H1 (cell line): ENCODE measurements around the gene PFDN5. TPM values are rescaled to one million over a fixed set of nuclear protein-coding genes. Genes with fewer than 3 reads are reported as not detected.

ENCODE experiments used
- CTCF ChIA-PET: fragments of 300-600 bp; sonication (Branson Sonifier 250); formaldehyde crosslinking; loops from one replicate; lab custom pipeline; 2021; ENCODE audit not compliant: partially characterized antibody; lab: Charles Lee
- POLR2A ChIA-PET: fragments of 300-600 bp; sonication (Branson Sonifier 250); formaldehyde crosslinking; loops from one replicate; lab custom pipeline; 2021; ENCODE audit warnings: inconsistent platforms; ENCODE audit not compliant: partially characterized antibody; lab: Charles Lee
- DNase-seq, 2 experiments: peaks; one replicate each; pipeline versions ENCODE4 v3.0.0 to v3.0.0-alpha.2; 2010 to 2022; ENCODE audit warnings: low spot score in 2 of 2, low read depth in 1 of 2, mixed read lengths in 1 of 2
- FAIRE-seq: peaks from 2 replicates; lab custom pipeline; 2011; peaks lifted over from hg19 to GRCh38; lab: Jason Lieb, UNC
- H2AFZ ChIP-seq: 2 replicates; pipeline ENCODE4 v1.8.1; 2012; ENCODE audit warnings: low read length, inconsistent platforms
- H2AK5ac ChIP-seq: 2 replicates; pipeline ENCODE4 v1.6.1; 2013; ENCODE audit warnings: low read depth, low read length
- H2BK120ac ChIP-seq: replicated peaks from 2 replicates; pipeline ENCODE3; 2013; ENCODE audit warnings: low read depth, low read length, inconsistent platforms
- H2BK12ac ChIP-seq: 2 replicates; pipeline ENCODE4 v1.6.1; 2013; ENCODE audit warnings: low read depth, low read length
- H2BK15ac ChIP-seq: 2 replicates; pipeline ENCODE4 v1.6.1; 2013; ENCODE audit warnings: low read length
- H2BK20ac ChIP-seq: 2 replicates; pipeline ENCODE4 v1.6.1; 2013; ENCODE audit warnings: low read length
- H2BK5ac ChIP-seq: 2 replicates; pipeline ENCODE4 v1.6.1; 2013; ENCODE audit warnings: low read depth, low read length
- H3K14ac ChIP-seq: 2 replicates; pipeline ENCODE4 v1.6.1; 2013; ENCODE audit warnings: inconsistent platforms; ENCODE audit not compliant: insufficient read length
- H3K18ac ChIP-seq: 2 replicates; pipeline ENCODE4 v1.6.1; 2013; ENCODE audit warnings: low read length; ENCODE audit errors: extremely low read depth
- H3K23ac ChIP-seq: 2 replicates; pipeline ENCODE4 v1.6.1; 2013; ENCODE audit warnings: inconsistent platforms; ENCODE audit not compliant: insufficient read length
- H3K23me2 ChIP-seq: 2 replicates; pipeline ENCODE4 v1.6.1; 2013; ENCODE audit warnings: low read depth, low read length
- H3K27ac ChIP-seq: 2 replicates; pipeline ENCODE4 v1.6.1; 2011; ENCODE audit warnings: low read depth, low read length, inconsistent platforms
- H3K27me3 ChIP-seq, 4 experiments: replicated peaks in 1 of 4; 1 replicate in 1 of 4; 2 replicates in 3 of 4; pipeline versions ENCODE4 v1.6.1 to v1.8.1; 2011 to 2013; ENCODE audit warnings: low read length in 3 of 4, mild to moderate bottlenecking in 3 of 4, inconsistent platforms in 2 of 4, mixed read lengths in 2 of 4, moderate library complexity in 1 of 4; ENCODE audit not compliant: control insufficient read depth in 3 of 4, insufficient read depth in 3 of 4; ENCODE audit errors: extremely low read depth in 1 of 4
- H3K36me3 ChIP-seq, 4 experiments: 2 replicates each; pipeline versions ENCODE4 v1.6.1 to v1.8.1; 2011 to 2013; ENCODE audit warnings: mild to moderate bottlenecking in 4 of 4, low read length in 3 of 4, moderate library complexity in 2 of 4, control low read depth in 1 of 4, inconsistent platforms in 1 of 4; ENCODE audit not compliant: insufficient read depth in 4 of 4, control insufficient read depth in 2 of 4
- H3K4ac ChIP-seq: replicated peaks from 2 replicates; pipeline ENCODE3; 2013; ENCODE audit warnings: low read length, low read depth, mixed read lengths, inconsistent platforms; ENCODE audit not compliant: insufficient read length
- H3K4me1 ChIP-seq, 4 experiments: replicated peaks in 1 of 4; 1 replicate in 1 of 4; 2 replicates in 3 of 4; pipeline versions ENCODE4 v1.6.1 to v1.8.1; 2011 to 2013; ENCODE audit warnings: low read length in 3 of 4, inconsistent platforms in 2 of 4, mixed read lengths in 1 of 4; ENCODE audit not compliant: insufficient read depth in 4 of 4, control insufficient read depth in 3 of 4
- H3K4me2 ChIP-seq, 2 experiments: 2 replicates each; pipeline versions ENCODE4 v1.6.1 to v1.8.1; 2011 to 2013; ENCODE audit warnings: low read depth in 2 of 2, low read length in 2 of 2, control low read depth in 1 of 2, inconsistent platforms in 1 of 2, mild to moderate bottlenecking in 1 of 2; ENCODE audit not compliant: insufficient read depth in 1 of 2
- H3K4me3 ChIP-seq, 4 experiments: fragments of 200-600, 300-600 bp in 1 of 4; sonication (generic), shearing (Covaris generic), sonication (Bioruptor Twin) in 1 of 4; 2 replicates each; pipeline versions ENCODE4 v1.5.1 to v1.8.1; 2011 to 2016; ENCODE audit warnings: low read length in 4 of 4, low read depth in 3 of 4, control low read depth in 2 of 4, inconsistent platforms in 2 of 4, mild to moderate bottlenecking in 2 of 4, mixed read lengths in 1 of 4, moderate library complexity in 1 of 4; ENCODE audit not compliant: insufficient read depth in 2 of 4; ENCODE audit errors: extremely low read depth in 1 of 4
- H3K56ac ChIP-seq: replicated peaks from 2 replicates; pipeline ENCODE3; 2013; ENCODE audit warnings: low read depth, mild to moderate bottlenecking, mixed read lengths, low read length, inconsistent platforms; ENCODE audit not compliant: insufficient read length
- H3K79me1 ChIP-seq: 2 replicates; pipeline ENCODE4 v1.6.1; 2013; ENCODE audit warnings: low read depth, low read length, control low read depth
- H3K79me2 ChIP-seq, 2 experiments: 2 replicates each; pipeline versions ENCODE4 v1.6.1 to v1.8.1; 2012 to 2013; ENCODE audit warnings: low read length in 2 of 2, mild to moderate bottlenecking in 2 of 2, inconsistent platforms in 1 of 2; ENCODE audit not compliant: insufficient read depth in 2 of 2, control insufficient read depth in 1 of 2
- H3K9ac ChIP-seq, 4 experiments: replicated peaks in 1 of 4; 1 replicate in 1 of 4; 2 replicates in 3 of 4; pipeline versions ENCODE4 v1.6.1 to v1.8.1; 2011 to 2013; ENCODE audit warnings: low read depth in 3 of 4, low read length in 3 of 4, control low read depth in 2 of 4, mild to moderate bottlenecking in 2 of 4, moderate library complexity in 2 of 4, inconsistent platforms in 1 of 4; ENCODE audit errors: extremely low read depth in 1 of 4
- H3K9me3 ChIP-seq, 2 experiments: 2 replicates each; pipeline versions ENCODE4 v1.6.1 to v1.8.1; 2012 to 2013; ENCODE audit warnings: mild to moderate bottlenecking in 2 of 2, moderate library complexity in 2 of 2, control low read depth in 1 of 2, inconsistent platforms in 1 of 2, low read depth in 1 of 2, low read length in 1 of 2, mixed read lengths in 1 of 2; ENCODE audit not compliant: insufficient read depth in 2 of 2
- H4K20me1 ChIP-seq, 2 experiments: replicated peaks in 1 of 2; 2 replicates each; pipeline versions ENCODE3 to v1.8.1; 2011 to 2013; ENCODE audit warnings: inconsistent platforms in 2 of 2, low read length in 2 of 2, mild to moderate bottlenecking in 1 of 2; ENCODE audit not compliant: insufficient read depth in 2 of 2, control insufficient read depth in 1 of 2
- H4K5ac ChIP-seq: 2 replicates; pipeline ENCODE4 v1.6.1; 2013; ENCODE audit warnings: low read length, low read depth, mixed read lengths, inconsistent platforms; ENCODE audit not compliant: insufficient read length
- H4K8ac ChIP-seq: 2 replicates; pipeline ENCODE4 v1.8.0; 2013; ENCODE audit warnings: mild to moderate bottlenecking, moderate library complexity, low read length, inconsistent platforms; ENCODE audit not compliant: insufficient read depth; ENCODE audit errors: extremely low read depth
- H4K91ac ChIP-seq: replicated peaks from 2 replicates; pipeline ENCODE3; 2013; ENCODE audit warnings: low read length, mixed read lengths, inconsistent platforms; ENCODE audit not compliant: insufficient read length
- CTBP2 ChIP-seq: IDR thresholded peaks from 2 replicates; pipeline ENCODE4 v1.7.0; 2011; ENCODE audit warnings: borderline replicate concordance, mild to moderate bottlenecking, moderate library complexity, mixed read lengths, low read length; ENCODE audit not compliant: insufficient read depth, insufficient read length
- E2F6 ChIP-seq: IDR thresholded peaks from 2 replicates; pipeline ENCODE4 v1.6.1; 2012; ENCODE audit warnings: inconsistent platforms
- HDAC2 ChIP-seq, 2 experiments: fragments of 300-600 bp in 1 of 2; sonication (generic) in 1 of 2; IDR thresholded peaks; 2 replicates each; pipeline ENCODE4 v1.6.1; 2011 to 2012; ENCODE audit warnings: low read depth in 2 of 2, low read length in 2 of 2, mild to moderate bottlenecking in 2 of 2, moderate library complexity in 2 of 2, borderline replicate concordance in 1 of 2, inconsistent platforms in 1 of 2
- HDAC6 ChIP-seq: IDR thresholded peaks from one replicate; pipeline ENCODE4 v1.7.1; 2012; ENCODE audit warnings: low read depth, mild to moderate bottlenecking, inconsistent platforms, low read length, moderate library complexity
- KDM1A ChIP-seq: fragments of 200-600, 300-600 bp; sonication (generic); IDR thresholded peaks from 2 replicates; pipeline ENCODE4 v1.7.1; 2016; ENCODE audit warnings: mild to moderate bottlenecking, low read length, borderline replicate concordance
- KDM4A ChIP-seq: IDR thresholded peaks from one replicate; pipeline ENCODE4 v1.7.1; 2012; ENCODE audit warnings: low read depth, mild to moderate bottlenecking, moderate library complexity, low read length, inconsistent platforms; ENCODE audit not compliant: severe bottlenecking
- RBBP5 ChIP-seq: IDR thresholded peaks from 2 replicates; pipeline ENCODE4 v1.7.1; 2012; ENCODE audit warnings: low read depth, mild to moderate bottlenecking, inconsistent platforms, low read length, moderate library complexity, borderline replicate concordance
- SIX5 ChIP-seq: IDR thresholded peaks from 2 replicates; pipeline ENCODE4 v1.6.1; 2011; ENCODE audit warnings: mild to moderate bottlenecking, low read depth, low read length
- whole genome bisulfite sequencing, 2 experiments: shearing (Covaris generic) in 1 of 2; methylation state at CpG; one replicate each; pipeline versions ENCODE4 v1.1.6 to v1.1.7; 2013 to 2015; ENCODE audit warnings: low lambda C conversion rate in 2 of 2, mixed read lengths in 2 of 2, inconsistent platforms in 1 of 2, low coverage in 1 of 2, missing lambda C conversion rate in 1 of 2; ENCODE audit not compliant: insufficient replicate concordance in 2 of 2, insufficient coverage in 1 of 2, insufficient read length in 1 of 2; ENCODE audit errors: extremely low coverage in 1 of 2, missing lambda C conversion rate in 1 of 2; 5-methylcytosine and 5-hydroxymethylcytosine counted together
- polyA plus RNA-seq, 7 experiments: library from polyadenylated mRNA; depleted of rRNA in 3 of 7; stranded (reverse) in 5 of 7; unstranded in 2 of 7; fragments of >200 nt in 5 of 7; fragments of 200-250 nt in 2 of 7; gene quantifications; 1 replicate in 5 of 7; 2 replicates in 1 of 7; 4 replicates in 1 of 7; pipeline versions ENCODE4 v1.2.1 to v1.2.3, GENCODE V29; 2011 to 2013; ENCODE audit warnings: missing spikeins in 2 of 7, mixed read lengths in 2 of 7
- total RNA-seq: library from RNA; stranded (reverse); fragmentation: NEBNext Ultra II Directional; extraction: Animal tissue kit (Norgen Biotek cat#: 25700); gene quantifications from 2 replicates; pipeline ENCODE4 v1.2.1, GENCODE V29; 2021

The PFDN5 gene
- total and polyA plus RNA-seq, 2 of the 8 experiments (the other 6 are each of a cell fraction or from before 2014, with no cell fraction given), result 290 to 630 TPM

GRCh38 chr12:53344824-53345485, 49.6 kb downstream of the PFDN5 start:
- Histone ChIP-seq H2BK12ac (0 out of 2 replicates have a peak overlapping the region, but pooled peaks have one; percentile 75), H2BK20ac (peak overlapping the region; percentile 80; the same call in 1 of the 2 replicates), H3K27ac (no peak overlapping the region), H3K79me1 (no peaks in the 10 kb centered on the region), H2AK5ac (no peak overlapping the region), H3K4me2 (peak overlapping the region; percentile 34 to 96), H4K20me1 (no peaks in the 10 kb centered on the region), H3K18ac (peak overlapping the region; percentile 83), H2BK15ac (peak overlapping the region; percentile 72; the same call in 1 of the 2 replicates), H3K4ac (peak overlapping the region; percentile 87), H4K91ac (peak overlapping the region; percentile 82), H2BK120ac (peak overlapping the region; percentile 66), H2BK5ac (peak overlapping the region; percentile 75; the same call in 1 of the 2 replicates), H2AFZ (peak overlapping the region; percentile 85; the same call in 1 of the 2 replicates), H4K8ac (peak overlapping the region; percentile 62), H3K4me1 (peaks cover 0 to 15% (median 8%) of the 10 kb centered on the region in 4 experiments; a peak in 5 of 7 replicates), H3K23me2 (peaks cover 3% of the 10 kb centered on the region; the same call in 1 of the 2 replicates), H3K9ac (peak overlapping the region in 2 of 4 experiments; percentile 6 to 20; a peak in 3 of 7 replicates), H3K36me3 (no peaks in the 10 kb centered on the region), H3K27me3 (peaks cover 3 to 13% (median 8%) of the 10 kb centered on the region in 4 experiments; a peak in 4 of 7 replicates), H3K9me3 (no peaks in the 10 kb centered on the region), H3K4me3 (peak overlapping the region; percentile 37 to 80 (median 72)), H3K79me2 (no peaks in the 10 kb centered on the region), H3K56ac (no peak overlapping the region), H3K14ac (no peak overlapping the region), H3K23ac (no peak overlapping the region), H4K5ac (peak overlapping the region; percentile 75)
- 3% methylated on average over 16 of the region's 50 CpGs; no CpG with 5 or more reads in 1 of the 2 experiments for WGBS, 2 experiments
- POLR2A ChIA-PET, result interaction anchor here (0.6 to 3.6 kb wide), 26 partner anchors 10 to 166 kb away, joined by 3 to 19 read pairs (median 4); partner anchors contain the start of genes AAAS, PFDN5, PRR13 and SP1
- CTCF ChIA-PET, result interaction anchor here (0.6 to 21.3 kb wide), 21 partner anchors 12 to 164 kb away, joined by 3 to 381 read pairs (median 4); partner anchors contain the start of genes AAAS, AMHR2, PFDN5 and SP1
- peak in 1 of 2 experiments; percentile 78 for DNase-seq
- no peak for FAIRE-seq
- TF ChIP-seq RBBP5, result 0 out of 2 replicates have a peak, but pooled peaks have one; percentile 31
- peak; percentile 71 for TF ChIP-seq KDM4A
- 0 out of 4 replicates have a peak, but pooled peaks of 1 of the 2 experiments have one; percentile 24 for TF ChIP-seq HDAC2 (IDR thresholded peaks at IDR 0.05; ENCODE audit: borderline replicate concordance in 1 of 2, low read depth in 2 of 2, low read length in 2 of 2)
- peak; percentile 96 for TF ChIP-seq KDM1A
- peak; percentile 74 for TF ChIP-seq CTBP2
- TF ChIP-seq SIX5, result no peak
- TF ChIP-seq HDAC6, result no peak
- no peak for TF ChIP-seq E2F6
